SIG-M5 treated with dmso at 0.1 percent for 504 hours (cell line): ENCODE results near the gene KSR1.
A peak's percentile ranks its signal among the peaks of the same experiment; 100 is the strongest.
"Not testable (repeated sequence)": the region's sequence is repeated elsewhere in the genome, so short reads cannot be mapped to it uniquely, and the experiment has no call there.

ENCODE experiments used
- DNase-seq: peaks from one replicate; lab custom pipeline; 2025; ENCODE audit not compliant: unreplicated experiment; lab: John Stamatoyannopoulos, UW

KSR1 gene

DNA sequence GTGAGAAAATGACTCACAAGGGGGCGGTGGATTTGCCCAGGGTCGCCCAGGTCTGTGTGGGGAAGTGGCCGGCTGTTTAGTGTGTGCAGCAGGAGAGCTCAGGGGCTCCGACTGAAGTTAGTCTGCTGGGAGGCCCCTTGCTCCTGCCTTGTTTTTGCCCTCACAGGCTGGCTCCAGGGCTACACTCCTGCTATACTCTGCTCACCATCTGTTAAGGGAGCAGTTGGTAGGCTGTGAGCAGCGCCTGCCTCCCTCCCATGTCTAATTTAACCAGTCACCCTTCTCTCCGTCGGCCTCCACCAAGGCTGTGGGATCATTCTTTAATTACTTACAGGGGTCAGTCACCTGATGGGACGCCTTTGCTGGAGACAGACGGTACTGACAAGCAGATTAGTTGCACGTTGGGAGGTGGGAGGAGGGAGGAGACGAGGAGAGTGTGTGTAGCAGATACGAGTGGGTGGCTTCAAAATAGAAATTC, 35.5 kb downstream of the KSR1 start:
- no peak for DNase-seq

DNA sequence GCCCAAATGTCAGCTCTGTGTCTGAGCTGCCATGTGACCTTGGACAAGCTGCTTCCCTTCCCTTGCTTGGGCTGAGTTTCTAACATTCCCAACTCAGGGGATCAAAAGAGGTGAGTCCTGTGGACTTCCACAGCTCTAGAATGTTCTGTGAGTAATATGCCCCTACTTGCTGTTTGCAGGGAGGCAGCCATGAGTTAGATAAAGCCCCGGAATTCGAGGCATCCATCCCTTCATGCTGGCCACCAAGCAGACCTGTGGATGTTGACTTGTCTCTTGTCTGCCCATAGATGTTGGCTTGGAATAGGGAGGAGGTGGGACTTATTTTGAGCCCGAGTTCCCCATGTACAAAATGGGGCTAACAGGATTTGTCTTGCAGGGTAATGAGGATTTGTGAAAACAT, 36.2 kb downstream of the KSR1 start:
- no peak for DNase-seq

DNA sequence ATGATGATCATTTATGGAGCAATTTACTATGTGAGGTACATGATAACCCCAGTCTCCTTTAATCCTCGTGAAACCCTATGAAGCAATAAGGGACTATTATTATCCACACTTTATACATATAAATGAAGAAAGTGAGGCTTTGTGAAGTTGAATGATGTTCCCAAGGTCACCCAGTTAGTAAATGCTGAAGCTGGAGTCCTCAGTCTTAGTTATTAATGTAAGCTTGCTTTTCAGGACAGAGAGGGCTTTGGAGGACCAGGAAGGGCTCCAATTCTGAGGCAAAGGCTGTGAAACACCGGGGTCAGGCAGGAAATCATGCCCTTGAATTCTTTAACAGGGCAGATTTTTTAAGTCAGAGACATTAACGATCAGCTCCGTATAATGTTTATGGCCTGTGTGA, 36.8 kb downstream of the KSR1 start:
- no peak for DNase-seq

DNA sequence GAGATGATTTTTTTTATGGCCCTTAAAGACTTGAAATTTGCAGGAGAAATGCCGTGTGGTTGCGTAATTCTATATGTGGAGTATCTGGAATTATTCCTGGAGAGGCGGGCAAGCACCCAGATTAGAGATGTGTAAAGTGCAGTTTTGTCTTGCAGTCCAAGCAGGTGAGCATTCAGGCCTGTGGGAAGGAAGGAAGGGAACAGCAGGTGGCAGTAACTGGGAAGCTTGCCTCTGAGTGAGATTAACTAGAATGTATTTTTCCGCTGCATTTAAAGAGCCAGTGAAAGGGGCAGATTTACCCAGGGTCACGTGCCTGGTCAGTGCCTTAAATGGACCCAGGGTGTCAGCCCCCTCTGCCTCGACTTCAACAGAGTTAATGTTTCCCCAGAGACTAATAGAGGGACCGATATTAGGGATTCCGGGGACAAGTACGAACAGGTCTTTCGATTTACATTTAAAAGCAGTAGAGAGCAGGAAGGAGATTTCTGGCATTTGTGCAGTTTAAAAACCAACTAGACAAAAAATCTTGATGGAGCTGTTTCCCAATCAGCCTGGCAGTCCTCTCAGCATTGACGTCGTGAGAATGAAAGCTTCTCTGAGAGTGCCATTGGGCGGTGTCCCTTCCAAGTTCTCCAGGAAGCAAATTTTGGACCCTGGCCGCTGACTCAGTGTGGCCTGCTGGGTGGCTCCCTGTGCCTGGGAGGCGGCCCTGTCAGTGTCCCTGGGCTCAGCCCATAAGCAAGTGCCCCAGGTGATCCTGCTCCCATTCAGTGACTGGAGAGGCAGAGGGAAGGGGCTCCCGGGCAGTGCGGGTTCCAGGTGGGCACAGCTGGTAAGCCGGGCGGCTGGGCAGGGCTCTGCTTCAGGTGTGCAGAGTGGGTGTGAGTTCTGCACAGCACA, 38.2 kb downstream of the KSR1 start:
- peak; percentile 29 for DNase-seq

DNA sequence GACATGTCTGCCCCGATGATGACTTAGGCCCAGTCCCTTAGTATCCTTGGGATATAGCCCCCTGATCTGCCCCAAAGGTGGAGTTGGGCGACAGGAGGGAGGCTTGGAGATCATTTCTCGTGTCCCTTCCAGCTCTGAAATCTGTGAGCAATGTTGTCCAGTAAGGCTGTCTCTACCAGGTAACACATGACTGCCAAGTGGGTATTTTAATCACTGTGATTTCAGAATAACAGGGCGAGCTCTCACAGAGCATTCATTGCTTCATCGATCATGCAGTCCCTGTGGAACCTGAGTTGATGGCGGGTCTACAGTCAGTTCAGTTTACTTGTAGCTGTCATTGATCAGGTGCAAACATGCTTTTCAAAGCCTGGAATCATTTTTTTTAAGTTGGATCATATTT, 39.2 kb downstream of the KSR1 start:
- no peak for DNase-seq

DNA sequence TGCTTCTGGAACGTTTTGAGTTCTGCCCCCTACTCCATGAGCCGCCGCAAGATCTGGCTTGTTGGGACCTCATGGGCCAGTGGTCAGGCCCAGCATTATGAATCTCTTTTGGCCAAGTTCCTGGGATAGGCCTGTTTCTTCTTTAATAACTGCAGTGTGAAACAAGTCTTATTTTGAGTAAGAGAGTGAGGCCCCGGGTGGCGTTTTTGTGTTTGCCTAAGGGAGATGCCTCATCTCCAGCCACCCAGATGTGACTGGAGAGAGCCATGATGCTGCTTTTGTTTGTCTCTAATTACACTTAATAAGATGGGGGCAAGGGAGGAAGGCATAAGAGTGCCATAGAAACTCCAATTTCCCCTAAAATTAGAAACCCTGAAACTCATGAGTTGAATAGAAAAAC, 39.8 kb downstream of the KSR1 start:
- DNase-seq: no peak

DNA sequence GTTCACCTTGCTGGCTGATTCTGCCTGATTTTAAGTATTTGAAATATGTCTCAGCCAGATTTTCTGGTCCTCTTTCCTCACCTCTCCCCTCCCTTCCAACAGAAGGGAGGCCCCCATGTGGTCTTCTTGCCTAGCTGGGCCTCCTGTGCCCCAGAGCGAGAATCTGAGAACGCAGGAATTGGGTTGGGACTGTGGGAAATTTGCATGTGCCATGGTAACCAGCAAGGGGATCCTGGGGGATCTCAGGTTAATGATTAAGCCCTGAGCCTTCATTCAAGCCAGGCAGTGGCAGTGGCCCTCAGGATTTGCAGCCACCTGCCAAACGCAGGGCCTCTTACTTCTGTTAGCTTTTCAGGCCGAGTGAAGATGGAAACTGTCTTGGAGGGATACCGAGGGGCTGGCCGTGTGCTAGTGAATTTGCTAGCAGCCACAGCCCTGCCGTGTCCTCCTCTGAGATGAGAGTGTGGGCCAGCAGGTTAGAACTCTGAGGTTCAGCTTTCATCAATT, 40.2 kb downstream of the KSR1 start:
- no peak for DNase-seq

DNA sequence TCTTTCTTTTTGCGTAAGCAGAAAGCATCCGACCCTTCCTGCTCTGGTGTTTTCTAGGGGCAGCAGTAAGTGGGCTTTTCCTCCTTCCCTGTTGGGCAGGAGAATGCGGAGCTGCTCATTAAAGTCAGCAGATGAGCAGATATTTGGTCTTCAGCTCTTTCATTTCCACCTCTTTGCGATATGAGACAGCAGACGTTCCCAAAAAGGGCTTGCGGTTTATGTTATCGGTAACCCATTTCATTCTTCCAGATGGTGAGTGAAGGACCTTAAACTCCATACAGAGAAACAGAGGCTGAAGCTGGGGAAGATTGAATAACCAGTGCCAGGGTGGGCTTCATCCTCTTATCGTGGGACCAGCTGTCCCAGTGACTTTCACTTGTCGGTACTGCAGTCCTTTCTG, 40.7 kb downstream of the KSR1 start:
- no peak for DNase-seq

DNA sequence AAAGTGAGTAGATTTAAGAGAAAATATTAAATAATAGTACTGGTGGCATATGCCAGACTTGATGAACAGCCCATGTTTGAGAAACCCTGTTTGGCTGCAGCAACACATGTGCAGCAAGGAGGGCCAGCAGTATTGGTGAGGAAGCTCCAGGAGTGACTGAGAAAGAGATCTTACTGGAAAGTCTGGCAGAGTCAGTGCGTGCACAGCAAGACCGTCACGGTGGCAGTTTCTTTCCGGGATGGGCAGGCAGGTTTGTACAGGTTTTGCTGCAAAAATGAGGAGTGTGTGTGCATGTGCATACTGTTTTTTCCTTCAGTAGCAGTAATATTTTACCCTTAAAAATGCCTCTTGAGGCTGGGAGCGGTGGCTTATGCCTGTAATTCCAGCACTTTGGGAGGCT, 41.4 kb downstream of the KSR1 start:
- DNase-seq: no peak

DNA sequence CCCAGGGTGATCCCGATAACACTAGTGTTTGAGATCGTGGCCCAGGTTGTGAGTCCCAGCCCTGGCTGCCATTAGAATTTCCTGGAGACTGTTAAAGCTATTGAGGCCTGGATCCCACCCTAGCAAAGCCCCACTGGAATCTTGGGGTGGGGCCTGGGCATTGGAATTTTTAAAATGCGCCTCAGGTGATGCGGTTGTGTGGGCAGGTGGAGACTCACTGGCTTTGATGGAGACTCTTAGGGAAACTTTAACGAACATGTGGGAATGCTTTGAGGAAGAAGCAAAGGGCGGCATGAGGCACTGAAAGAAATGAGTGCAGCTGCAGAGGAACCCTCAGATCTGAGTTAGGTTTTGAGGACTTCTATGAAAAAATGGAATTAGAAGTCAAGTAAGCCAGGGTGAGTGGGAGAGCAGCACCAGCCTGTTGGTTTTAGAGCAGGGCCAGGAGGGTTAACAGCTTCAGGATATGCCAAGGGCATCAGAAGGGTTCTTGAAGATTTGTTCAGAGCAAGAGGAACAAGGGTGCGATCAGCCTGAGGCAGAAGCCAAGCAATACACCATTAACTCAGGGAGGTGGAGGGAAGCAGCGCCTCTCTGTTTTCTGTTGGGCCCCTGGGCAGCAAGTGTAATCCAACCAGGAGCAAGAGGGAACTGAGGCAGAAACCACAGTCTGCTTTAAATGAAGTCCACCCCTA, 42.5 kb downstream of the KSR1 start:
- DNase-seq: no peak

DNA sequence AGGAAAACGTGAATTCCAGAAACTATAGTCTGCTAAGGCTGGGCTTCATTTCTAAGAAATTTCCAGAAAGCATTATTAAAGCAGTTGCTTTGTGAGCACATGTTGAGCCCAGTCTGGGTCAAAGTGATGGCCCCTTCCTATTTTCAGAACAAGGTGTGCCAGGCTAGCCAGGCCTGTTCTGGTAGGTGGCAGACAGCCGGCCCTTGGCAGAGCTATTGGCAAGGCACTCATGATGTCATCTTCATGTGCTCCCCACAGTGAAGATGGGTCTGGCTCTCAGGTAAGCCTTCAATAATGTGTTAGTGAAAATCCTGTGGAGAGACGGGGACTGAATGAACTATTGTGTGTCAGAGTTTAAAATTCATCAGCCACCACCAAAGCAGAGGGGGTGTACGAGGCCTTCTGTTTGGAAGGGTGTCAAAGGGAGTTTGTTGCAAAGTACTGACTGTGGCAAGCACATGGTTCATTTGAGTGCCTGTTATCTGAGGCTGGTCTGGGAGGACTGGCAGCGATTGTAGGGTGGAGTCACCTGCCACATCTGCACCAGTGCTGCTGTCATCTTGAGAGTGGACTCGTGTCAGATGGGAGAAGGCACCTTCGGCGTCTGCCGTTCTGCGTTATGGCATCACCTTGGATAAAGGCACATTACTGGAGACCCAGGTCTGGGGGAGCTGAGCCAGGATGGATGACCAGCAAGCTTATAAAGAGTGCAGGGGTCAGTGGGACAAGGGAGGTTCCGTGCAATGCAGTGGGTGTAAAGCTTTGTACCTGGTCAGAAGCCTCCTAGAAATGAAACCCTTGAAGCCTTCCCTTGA, 43.4 kb downstream of the KSR1 start:
- DNase-seq: no peak

DNA sequence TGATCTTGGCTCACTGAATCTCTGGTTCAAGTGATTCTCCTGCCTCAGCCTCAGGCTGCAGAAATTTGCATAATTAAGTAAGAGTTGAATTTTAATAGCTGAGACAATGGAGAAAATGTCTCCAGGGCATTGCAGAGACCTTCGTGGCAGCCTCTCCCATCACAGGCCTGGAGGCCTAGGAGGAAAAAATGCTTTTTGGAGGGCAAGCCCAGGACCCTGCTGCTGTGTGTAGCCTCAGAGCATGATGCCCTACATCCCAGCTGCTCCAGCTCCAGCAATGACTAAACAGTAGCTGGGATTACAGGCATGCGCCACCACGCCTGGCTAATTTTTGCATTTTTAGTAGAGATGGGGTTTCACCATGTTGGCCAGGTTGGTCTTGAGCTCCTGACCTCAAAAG, 45.1 kb downstream of the KSR1 start:
- not testable (repeated sequence) for DNase-seq

DNA sequence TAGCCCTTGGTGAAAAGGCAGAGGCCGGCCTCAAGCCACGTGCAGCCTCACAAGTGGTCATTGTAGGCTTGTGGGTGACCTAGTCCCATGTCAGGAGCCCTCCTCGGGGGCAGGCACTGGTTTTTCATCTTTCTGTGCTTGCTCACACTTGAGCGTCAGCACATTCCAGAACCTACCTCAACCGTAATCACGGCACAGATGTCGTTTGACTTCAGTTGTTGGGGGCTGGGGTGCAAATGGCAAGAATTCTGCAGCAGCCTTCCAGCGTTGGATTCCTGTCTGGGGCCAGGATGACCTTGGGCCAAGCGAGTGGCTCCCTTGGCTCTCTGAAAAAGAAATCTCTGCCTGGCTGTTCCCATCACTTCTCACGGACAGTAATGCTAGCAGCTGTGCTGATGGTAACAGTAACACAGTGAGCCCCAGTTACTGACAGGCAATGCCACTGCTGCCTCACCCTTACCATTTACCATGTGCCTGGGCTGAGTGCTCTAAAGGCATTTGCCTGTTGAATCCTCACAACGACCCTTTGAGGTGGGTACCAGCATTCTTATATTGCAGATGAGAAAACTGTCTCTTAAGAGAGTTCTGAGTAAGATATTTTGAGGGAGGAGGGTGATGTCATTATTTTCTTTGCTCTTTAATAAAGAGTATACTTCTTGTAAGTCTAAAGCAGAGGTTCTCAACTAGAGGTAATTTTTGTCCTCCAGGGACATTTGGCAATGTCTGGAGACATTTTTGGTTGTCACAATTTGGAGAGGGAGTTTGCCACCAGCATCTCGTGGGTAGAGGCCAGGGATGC, 46.5 kb downstream of the KSR1 start:
- no peak for DNase-seq

DNA sequence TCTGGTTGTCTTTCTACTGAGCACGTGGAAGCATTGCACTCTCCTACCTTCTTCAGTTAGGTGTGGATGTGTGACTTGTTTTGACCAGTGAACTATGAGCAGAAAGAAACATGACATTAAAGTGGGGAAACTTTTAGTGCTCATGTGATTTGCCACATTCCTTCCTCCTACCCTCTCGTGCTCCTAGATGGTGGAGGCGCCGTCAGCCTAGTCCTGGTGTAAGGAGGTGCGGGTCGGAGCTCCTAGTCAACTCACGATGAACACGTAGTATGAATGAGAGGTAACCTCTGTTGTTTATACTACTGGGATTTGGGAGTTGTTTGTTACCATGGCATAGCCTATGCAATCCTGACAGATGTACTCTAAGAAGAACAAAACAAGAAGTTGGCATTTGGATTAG, 47.4 kb downstream of the KSR1 start:
- no peak for DNase-seq

DNA sequence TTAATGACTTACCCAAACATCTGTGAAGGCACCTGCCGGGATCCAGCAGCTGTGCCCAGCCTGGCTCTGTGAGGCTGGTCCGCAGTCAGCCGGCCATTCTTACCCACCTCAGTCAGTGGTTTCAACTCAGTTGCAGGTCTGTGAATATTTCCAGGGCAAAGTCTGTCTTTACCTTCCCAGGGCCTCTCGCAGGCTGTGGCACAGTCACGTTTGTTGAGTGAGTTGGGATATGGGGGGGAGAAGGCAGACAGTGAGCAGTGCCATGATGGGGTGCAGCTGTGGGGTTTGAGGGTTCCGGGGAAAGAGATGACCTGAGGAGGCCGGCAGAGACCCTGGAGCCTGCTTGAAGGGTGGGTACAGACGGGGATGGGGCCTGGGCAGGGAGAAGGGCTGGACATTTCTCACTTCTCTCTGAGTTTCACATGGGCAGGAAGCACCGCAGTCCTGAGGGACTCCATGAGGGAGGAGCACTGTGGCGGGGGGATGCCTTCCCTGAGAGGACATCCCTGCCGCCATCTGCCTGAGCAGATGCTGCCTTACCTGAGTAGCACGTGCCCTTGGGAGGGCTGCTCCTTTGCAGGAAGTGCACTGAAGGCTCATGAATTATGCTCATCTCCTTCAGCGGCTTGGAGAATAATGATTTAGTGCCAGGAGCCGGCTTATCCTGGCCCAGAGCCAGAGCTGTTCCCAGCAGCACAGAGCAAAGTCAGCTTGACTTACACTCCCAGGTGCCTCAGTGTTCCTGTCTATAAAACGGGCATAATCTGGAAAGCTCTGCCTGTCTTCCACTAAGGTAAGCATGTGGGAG, 48.1 kb downstream of the KSR1 start:
- no peak for DNase-seq

DNA sequence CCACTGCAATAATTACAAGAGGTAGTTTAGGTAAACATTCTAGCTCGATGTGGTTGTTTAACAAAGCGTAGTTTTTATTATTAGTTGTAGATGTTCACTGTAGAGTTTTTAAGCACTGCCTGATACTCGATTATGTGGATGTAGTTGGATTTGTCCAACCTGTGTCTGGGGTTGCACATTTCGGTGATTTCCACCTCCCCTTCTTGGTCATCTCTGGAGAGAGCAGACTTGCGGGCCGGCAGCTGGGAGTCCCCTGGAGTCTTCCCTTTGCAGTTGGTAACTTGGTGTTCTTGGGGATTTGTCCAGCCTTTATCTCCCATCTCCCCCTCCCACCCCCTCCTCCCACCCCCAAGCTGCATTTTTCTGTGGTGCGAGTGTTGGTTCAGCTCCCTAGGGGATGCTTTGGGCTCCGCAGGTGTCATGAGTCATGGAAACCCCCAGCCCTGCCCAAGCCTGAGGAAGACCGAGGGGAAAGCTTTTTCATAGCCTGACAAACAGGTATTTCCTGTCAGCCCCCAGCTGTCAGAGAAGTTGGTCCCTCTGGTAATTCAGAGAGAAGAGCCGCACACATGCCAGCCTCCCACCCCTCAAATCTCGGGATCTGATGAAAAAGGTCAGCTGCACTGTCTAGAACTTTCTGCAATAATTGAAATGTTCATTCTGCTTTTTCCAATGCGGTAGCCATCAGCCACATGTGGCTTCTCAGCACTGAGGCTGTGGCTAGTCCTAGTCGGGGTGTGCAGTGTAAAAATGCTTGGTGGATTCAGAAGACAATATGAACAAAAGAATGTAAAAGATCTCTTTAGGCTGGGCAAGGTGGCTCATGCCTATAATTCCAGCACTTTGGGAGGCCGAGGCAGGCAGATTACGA, 50.3 kb downstream of the KSR1 start:
- DNase-seq: no peak

DNA sequence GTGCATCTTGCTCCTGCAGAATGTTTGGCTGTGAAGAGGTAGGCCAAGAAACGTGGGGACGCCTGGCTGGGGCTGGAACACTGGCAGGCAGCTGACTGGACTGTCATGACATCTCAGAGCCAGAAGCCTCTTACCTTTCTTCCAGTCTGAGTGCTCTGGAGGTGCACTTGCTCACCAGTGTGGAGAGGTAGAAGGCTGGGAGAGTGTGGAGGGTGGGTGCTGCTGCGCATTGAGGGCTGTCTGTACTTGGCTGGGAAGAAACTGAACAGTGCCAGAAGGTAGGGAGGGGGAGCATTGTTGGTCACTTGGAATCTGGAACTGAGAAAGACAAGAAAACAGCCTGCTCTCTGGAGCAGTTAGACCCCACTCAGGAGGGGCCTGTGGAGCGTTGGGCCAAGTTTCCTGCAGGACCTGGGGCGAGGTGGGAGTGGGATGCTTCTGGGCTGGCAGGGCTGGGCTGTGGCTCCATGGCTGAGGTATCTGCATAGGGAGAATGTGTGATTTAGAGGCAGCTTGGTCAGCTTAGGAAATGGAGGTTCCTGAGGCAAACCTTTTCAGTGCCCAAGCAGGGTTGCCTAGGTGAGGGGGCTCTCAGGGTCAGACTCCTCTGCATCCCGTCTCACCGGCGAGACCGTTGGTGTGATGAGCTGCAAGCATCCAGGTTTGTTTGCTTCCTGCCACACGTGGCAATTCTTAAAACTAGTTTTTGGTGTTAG, 55.1 kb downstream of the KSR1 start:
- DNase-seq: no peak

DNA sequence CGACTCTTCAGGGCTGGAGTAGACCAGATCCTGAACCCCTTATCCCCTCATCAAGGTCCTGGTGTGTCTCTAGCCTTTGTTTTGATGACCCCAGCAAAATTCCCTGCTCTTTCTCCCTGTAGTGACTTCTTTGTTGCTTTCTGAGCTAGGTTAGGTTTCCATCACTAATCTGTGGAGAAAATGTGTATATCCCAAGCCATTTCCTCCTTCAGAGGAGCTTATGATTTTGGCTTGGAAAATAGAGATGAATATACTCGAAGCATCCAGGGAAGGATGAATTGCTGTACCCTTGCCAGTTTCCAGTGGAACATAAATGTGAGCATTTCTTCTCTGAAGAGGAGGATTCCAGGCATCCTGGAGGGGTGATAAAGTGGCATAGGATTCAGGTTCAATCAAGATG, 55.8 kb downstream of the KSR1 start:
- DNase-seq: no peak
